GM21723 (cell line): Measurements from ENCODE around the gene ATP13A5.

Source experiments
- ATAC-seq: cut with Tn5 transposase; IDR thresholded peaks from one replicate; pipeline ENCODE4 v1.9.1; 2021; ENCODE audit warnings: mild to moderate bottlenecking, moderate library complexity; ENCODE audit not compliant: unreplicated experiment

Gene ATP13A5

GRCh38 chr3:193346259-193346658, 32.3 kb downstream of the ATP13A5 start:
- no peak for ATAC-seq

GRCh38 chr3:193345431-193345830, 33.1 kb downstream of the ATP13A5 start:
- no peak for ATAC-seq

- ATAC-seq = no peak
These were observed 34.1 kb downstream of the ATP13A5 start for GRCh38 chr3:193344486-193344885.

GRCh38 chr3:193343726-193344222, 34.8 kb downstream of the ATP13A5 start:
- ATAC-seq = no peak

- no peak for ATAC-seq
These were observed 36.0 kb downstream of the ATP13A5 start for GRCh38 chr3:193342551-193342950.

- no peak for ATAC-seq
These were observed 43.5 kb downstream of the ATP13A5 start for GRCh38 chr3:193335031-193335430.

GRCh38 chr3:193333229-193333628, 45.3 kb downstream of the ATP13A5 start:
- ATAC-seq = no peak

- ATAC-seq = no peak
These were observed 47.9 kb downstream of the ATP13A5 start for GRCh38 chr3:193330555-193331204.

GRCh38 chr3:193317682-193318300, 60.8 kb downstream of the ATP13A5 start:
- no peak for ATAC-seq

GRCh38 chr3:193314161-193314560, 64.4 kb downstream of the ATP13A5 start:
- no peak for ATAC-seq

GRCh38 chr3:193313061-193313958, 65.2 kb downstream of the ATP13A5 start:
- ATAC-seq = no peak

- ATAC-seq = no peak
These were observed 67.4 kb downstream of the ATP13A5 start for GRCh38 chr3:193310914-193311723.

GRCh38 chr3:193305356-193305755, 73.2 kb downstream of the ATP13A5 start:
- ATAC-seq = no peak

GRCh38 chr3:193301433-193301832, 77.1 kb downstream of the ATP13A5 start:
- ATAC-seq = no peak

- ATAC-seq = no peak
These were observed 81.1 kb downstream of the ATP13A5 start for GRCh38 chr3:193297421-193297820.

GRCh38 chr3:193295985-193296384, 82.6 kb downstream of the ATP13A5 start:
- ATAC-seq = no peak

GRCh38 chr3:193292386-193292785, 86.2 kb downstream of the ATP13A5 start:
- ATAC-seq = no peak

GRCh38 chr3:193271101-193271840, 107.3 kb downstream of the ATP13A5 start:
- no peak for ATAC-seq

GRCh38 chr3:193270451-193270850, 108.1 kb downstream of the ATP13A5 start:
- no peak for ATAC-seq
